Keratinocyte (primary cell): ENCODE results near the gene SEPTIN10. TPM values are rescaled to one million over a fixed set of nuclear protein-coding genes. Genes with fewer than 3 reads are reported as not detected.
"Not testable (repeated sequence)": the region's sequence is repeated elsewhere in the genome, so short reads cannot be mapped to it uniquely, and the experiment has no call there.

Experiments
- DNase-seq: peaks from one replicate; pipeline ENCODE4 v3.0.0-alpha.2; 2011; ENCODE audit warnings: low read depth, missing footprints, low spot score
- FAIRE-seq: peaks from 2 replicates; lab custom pipeline; 2011; peaks lifted over from hg19 to GRCh38; lab: Jason Lieb, UNC
- H2AFZ ChIP-seq: 2 replicates; pipeline ENCODE4 v1.6.0; 2012; ENCODE audit warnings: low read length, control low read depth, inconsistent platforms; ENCODE audit not compliant: control insufficient read depth
- H3K27ac ChIP-seq: 2 replicates; pipeline ENCODE4 v1.5.1; 2011; ENCODE audit warnings: low read length; ENCODE audit not compliant: control insufficient read depth, insufficient read depth
- H3K27me3 ChIP-seq: 3 replicates; pipeline ENCODE4 v1.6.0; 2011; ENCODE audit warnings: low read length; ENCODE audit not compliant: control insufficient read depth, insufficient read depth; ENCODE audit errors: extremely low read depth
- H3K36me3 ChIP-seq, 2 experiments: 2 replicates in 1 of 2; 3 replicates in 1 of 2; pipeline ENCODE4 v1.5.1; 2011; ENCODE audit warnings: low read length in 2 of 2, mild to moderate bottlenecking in 1 of 2; ENCODE audit not compliant: control insufficient read depth in 2 of 2, insufficient read depth in 2 of 2; ENCODE audit errors: extremely low read depth in 1 of 2
- H3K4me1 ChIP-seq: 3 replicates; pipeline ENCODE4 v1.5.1; 2011; ENCODE audit warnings: low read length; ENCODE audit not compliant: control insufficient read depth, insufficient read depth; ENCODE audit errors: extremely low read depth
- H3K4me2 ChIP-seq: 3 replicates; pipeline ENCODE4 v1.6.0; 2011; ENCODE audit warnings: low read depth, low read length; ENCODE audit not compliant: control insufficient read depth, insufficient read depth; ENCODE audit errors: extremely low read depth
- H3K4me3 ChIP-seq, 3 experiments: fragments of 200-600 bp in 1 of 3; sonication (generic) in 1 of 3; 2 replicates in 2 of 3; 3 replicates in 1 of 3; pipeline ENCODE4 v1.5.1; 2011 to 2016; ENCODE audit warnings: low read length in 3 of 3, mild to moderate bottlenecking in 3 of 3, control low read depth in 2 of 3, inconsistent platforms in 1 of 3, low read depth in 1 of 3, mixed read lengths in 1 of 3, mixed run types in 1 of 3, moderate library complexity in 1 of 3; ENCODE audit not compliant: control insufficient read depth in 2 of 3, insufficient read depth in 2 of 3; ENCODE audit errors: extremely low read depth in 1 of 3
- H3K79me2 ChIP-seq: 2 replicates; pipeline ENCODE4 v1.6.0; 2012; ENCODE audit warnings: low read length; ENCODE audit not compliant: control insufficient read depth, insufficient read depth
- H3K9ac ChIP-seq: 3 replicates; pipeline ENCODE4 v1.6.0; 2011; ENCODE audit warnings: low read length; ENCODE audit not compliant: control insufficient read depth, insufficient read depth; ENCODE audit errors: extremely low read depth
- H3K9me1 ChIP-seq: 3 replicates; pipeline ENCODE4 v1.6.0; 2011; ENCODE audit warnings: low read length; ENCODE audit not compliant: control insufficient read depth, insufficient read depth; ENCODE audit errors: extremely low read depth
- H3K9me3 ChIP-seq: 2 replicates; pipeline ENCODE4 v1.5.1; 2012; ENCODE audit warnings: low read depth, low read length; ENCODE audit not compliant: control insufficient read depth
- H4K20me1 ChIP-seq: 3 replicates; pipeline ENCODE4 v1.6.0; 2011; ENCODE audit warnings: low read length; ENCODE audit not compliant: control insufficient read depth, insufficient read depth; ENCODE audit errors: extremely low read depth
- EZH2 ChIP-seq: IDR thresholded peaks from one replicate; pipeline ENCODE4 v1.6.1; 2012; ENCODE audit warnings: inconsistent platforms, mild to moderate bottlenecking, low read length, moderate library complexity
- dilution Hi-C: fragments of 300-500 bp; cut with MboI; formaldehyde crosslinking; loops from one replicate; pipeline ENCODE4 v1.7.0; 2020; ENCODE audit warnings: low sequenced_read_pairs; ENCODE audit not compliant: extremely low pct_ligation_motif_present
- polyA plus RNA-seq, 5 experiments: library from polyadenylated mRNA; depleted of rRNA in 3 of 5; stranded (reverse) in 3 of 5; stranded (forward) in 1 of 5; unstranded in 1 of 5; fragments of >200 nt; gene quantifications; 1 replicate in 1 of 5; 2 replicates in 3 of 5; 3 replicates in 1 of 5; pipeline versions ENCODE4 v1.2.1 to v1.2.3, GENCODE V29; 2011 to 2012; ENCODE audit warnings: missing spikeins in 2 of 5, low read depth in 1 of 5, low replicate concordance in 1 of 5
- TF ChIP-seq, protein P1 (sequence below), 3 experiments: IDR thresholded peaks in 1 of 3; conservative IDR thresholded peaks in 1 of 3; optimal IDR thresholded peaks in 1 of 3; 2 replicates in 2 of 3; 3 replicates in 1 of 3; pipeline versions ENCODE3 to v1.5.1; 2011; ENCODE audit warnings: low read length in 3 of 3, mild to moderate bottlenecking in 3 of 3, moderate library complexity in 2 of 3, control low read depth in 1 of 3, inconsistent platforms in 1 of 3; ENCODE audit not compliant: insufficient read depth in 2 of 3; ENCODE audit errors: extremely low read depth in 1 of 3

Gene SEPTIN10
- polyA plus RNA-seq, 1 donor (not counting 4 experiments of a cell fraction or from before 2014, with no cell fraction given): 72.6 TPM

DNA sequence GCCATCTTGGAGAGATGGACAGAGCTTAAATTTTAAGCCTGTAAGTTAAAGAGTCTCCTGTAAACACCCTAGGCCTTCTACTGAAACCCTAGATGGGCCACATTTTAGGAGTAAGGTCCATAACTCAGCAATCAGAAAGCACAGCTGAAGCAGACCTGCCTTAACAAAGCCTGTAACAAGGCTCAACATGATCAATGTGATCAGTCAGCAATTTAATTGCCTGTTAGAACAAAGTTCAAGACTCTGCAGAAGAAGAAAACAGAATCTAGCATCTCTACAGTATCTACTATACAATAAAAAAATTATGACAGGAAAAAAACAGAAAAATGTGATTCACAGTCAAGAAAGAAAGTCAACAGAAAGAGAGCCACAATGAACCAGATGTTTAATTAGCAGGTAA, 27.1 kb downstream of the SEPTIN10 start:
- peaks cover 4 to 15% of the 10 kb centered on the region in 2 experiments for H3K36me3 ChIP-seq
- FAIRE-seq (peak; percentile 74), DNase-seq (no peak)
- H3K9me1 ChIP-seq: no peaks in the 10 kb centered on the region
- H3K4me2 ChIP-seq: no peak overlapping the region
- TF ChIP-seq, protein P1, sequence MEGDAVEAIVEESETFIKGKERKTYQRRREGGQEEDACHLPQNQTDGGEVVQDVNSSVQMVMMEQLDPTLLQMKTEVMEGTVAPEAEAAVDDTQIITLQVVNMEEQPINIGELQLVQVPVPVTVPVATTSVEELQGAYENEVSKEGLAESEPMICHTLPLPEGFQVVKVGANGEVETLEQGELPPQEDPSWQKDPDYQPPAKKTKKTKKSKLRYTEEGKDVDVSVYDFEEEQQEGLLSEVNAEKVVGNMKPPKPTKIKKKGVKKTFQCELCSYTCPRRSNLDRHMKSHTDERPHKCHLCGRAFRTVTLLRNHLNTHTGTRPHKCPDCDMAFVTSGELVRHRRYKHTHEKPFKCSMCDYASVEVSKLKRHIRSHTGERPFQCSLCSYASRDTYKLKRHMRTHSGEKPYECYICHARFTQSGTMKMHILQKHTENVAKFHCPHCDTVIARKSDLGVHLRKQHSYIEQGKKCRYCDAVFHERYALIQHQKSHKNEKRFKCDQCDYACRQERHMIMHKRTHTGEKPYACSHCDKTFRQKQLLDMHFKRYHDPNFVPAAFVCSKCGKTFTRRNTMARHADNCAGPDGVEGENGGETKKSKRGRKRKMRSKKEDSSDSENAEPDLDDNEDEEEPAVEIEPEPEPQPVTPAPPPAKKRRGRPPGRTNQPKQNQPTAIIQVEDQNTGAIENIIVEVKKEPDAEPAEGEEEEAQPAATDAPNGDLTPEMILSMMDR (optimal IDR thresholded peaks at IDR 0.05 in 1 of 3, IDR thresholded peaks at IDR 0.05 in 1 of 3, conservative IDR thresholded peaks at IDR 0.05 in 1 of 3; ENCODE audit: extremely low read depth in 1 of 3, insufficient read depth in 2 of 3, low read length in 3 of 3): no peak
- TF ChIP-seq EZH2: no peak
- H3K9ac ChIP-seq: no peak overlapping the region
- H3K27ac ChIP-seq: no peak overlapping the region
- dilution Hi-C loops: no loop called here
- no peaks in the 10 kb centered on the region for H4K20me1 ChIP-seq
- no peaks in the 10 kb centered on the region for H3K9me3 ChIP-seq
- H2AFZ ChIP-seq: no peak overlapping the region
- H3K4me3 ChIP-seq: no peak overlapping the region
- peaks cover 17% of the 10 kb centered on the region for H3K4me1 ChIP-seq
- H3K79me2 ChIP-seq: peaks cover 53% of the 10 kb centered on the region
- H3K27me3 ChIP-seq: no peaks in the 10 kb centered on the region

- H3K36me3 ChIP-seq: peaks cover 2 to 14% of the 10 kb centered on the region in 2 experiments
- peak; percentile 20 for FAIRE-seq
- H3K9me3 ChIP-seq: no peaks in the 10 kb centered on the region
- no peak for DNase-seq
- H3K9me1 ChIP-seq: no peaks in the 10 kb centered on the region
- H3K79me2 ChIP-seq: peaks cover 38% of the 10 kb centered on the region
- H4K20me1 ChIP-seq: no peaks in the 10 kb centered on the region
- peaks cover 7% of the 10 kb centered on the region for H3K4me1 ChIP-seq
- no peak overlapping the region for H3K27ac ChIP-seq
- no peak overlapping the region for H3K4me2 ChIP-seq
- no peak overlapping the region for H2AFZ ChIP-seq
- TF ChIP-seq EZH2: no peak
- TF ChIP-seq, protein P1 (optimal IDR thresholded peaks at IDR 0.05 in 1 of 3, IDR thresholded peaks at IDR 0.05 in 1 of 3, conservative IDR thresholded peaks at IDR 0.05 in 1 of 3; ENCODE audit: extremely low read depth in 1 of 3, insufficient read depth in 2 of 3, low read length in 3 of 3): no peak
- no peak overlapping the region for H3K9ac ChIP-seq
- dilution Hi-C loops: no loop called here
- H3K4me3 ChIP-seq: no peak overlapping the region
- H3K27me3 ChIP-seq: no peaks in the 10 kb centered on the region
Observed at GRCh38 chr2:109582928-109583895, 30.6 kb downstream of the SEPTIN10 start.

GRCh38 chr2:109577630-109578029, 36.1 kb downstream of the SEPTIN10 start:
- FAIRE-seq: not testable (repeated sequence)

More at GRCh38 chr2:109577630-109578029, 36.1 kb downstream of the SEPTIN10 start:
- H3K9me1 ChIP-seq, H3K9me3 ChIP-seq, H3K27me3 ChIP-seq, H3K9ac ChIP-seq, H4K20me1 ChIP-seq, dilution Hi-C loops, H3K4me1 ChIP-seq, H3K36me3 ChIP-seq, H3K4me2 ChIP-seq, H3K27ac ChIP-seq, H3K79me2 ChIP-seq, DNase-seq, H2AFZ ChIP-seq, H3K4me3 ChIP-seq: not testable (repeated sequence)
